ENCODE measurements around the gene LGALS4. TPM values are rescaled to one million over a fixed set of nuclear protein-coding genes. Genes with fewer than 3 reads are reported as not detected.

The LGALS4 gene
- total RNA-seq, 1 donor from 2014 or later = 0.86 TPM

DNA sequence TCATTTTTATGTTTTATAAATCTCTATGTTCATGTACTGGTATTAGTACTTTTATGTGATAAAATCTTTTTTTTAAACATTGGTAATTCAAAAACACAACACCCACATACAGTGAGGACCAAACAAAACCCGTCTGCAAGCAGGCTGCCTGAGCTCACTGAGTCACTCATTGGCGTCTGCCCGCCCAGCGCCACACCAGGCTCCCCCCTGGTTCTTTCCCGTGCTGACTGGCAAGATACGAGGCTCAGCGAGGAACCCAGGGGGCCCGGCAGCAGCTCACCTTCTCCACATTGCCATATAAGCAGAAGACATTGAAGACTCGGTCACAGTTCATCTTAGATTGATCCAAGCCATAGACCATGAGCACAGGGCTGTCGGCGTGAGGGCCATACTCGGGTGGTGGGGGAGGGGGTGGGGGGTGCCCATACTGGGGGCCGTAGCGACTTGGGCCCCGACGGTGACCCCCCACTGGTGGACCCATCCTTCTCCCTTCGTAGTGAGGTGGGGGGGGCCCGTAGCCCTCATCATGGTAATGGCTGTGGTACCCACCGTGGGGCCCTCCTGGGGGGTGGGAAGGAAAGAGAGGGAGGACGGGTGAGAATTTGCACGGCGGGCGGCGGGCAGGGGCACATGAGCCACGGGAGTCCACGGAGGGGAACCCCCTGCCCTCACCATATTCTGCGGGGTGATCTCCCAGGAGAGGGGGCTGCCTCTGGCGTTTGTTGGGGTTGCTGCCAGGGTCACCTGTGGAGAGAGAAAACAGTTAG, 27.3 kb upstream of the LGALS4 start:
- no peaks in the 10 kb centered on the region for H3K9me3 Mint-ChIP-seq
- H3K27me3 Mint-ChIP-seq (ENCODE audit: low read depth) = peaks cover 4% of the 10 kb centered on the region
- TF ChIP-seq, protein P1, sequence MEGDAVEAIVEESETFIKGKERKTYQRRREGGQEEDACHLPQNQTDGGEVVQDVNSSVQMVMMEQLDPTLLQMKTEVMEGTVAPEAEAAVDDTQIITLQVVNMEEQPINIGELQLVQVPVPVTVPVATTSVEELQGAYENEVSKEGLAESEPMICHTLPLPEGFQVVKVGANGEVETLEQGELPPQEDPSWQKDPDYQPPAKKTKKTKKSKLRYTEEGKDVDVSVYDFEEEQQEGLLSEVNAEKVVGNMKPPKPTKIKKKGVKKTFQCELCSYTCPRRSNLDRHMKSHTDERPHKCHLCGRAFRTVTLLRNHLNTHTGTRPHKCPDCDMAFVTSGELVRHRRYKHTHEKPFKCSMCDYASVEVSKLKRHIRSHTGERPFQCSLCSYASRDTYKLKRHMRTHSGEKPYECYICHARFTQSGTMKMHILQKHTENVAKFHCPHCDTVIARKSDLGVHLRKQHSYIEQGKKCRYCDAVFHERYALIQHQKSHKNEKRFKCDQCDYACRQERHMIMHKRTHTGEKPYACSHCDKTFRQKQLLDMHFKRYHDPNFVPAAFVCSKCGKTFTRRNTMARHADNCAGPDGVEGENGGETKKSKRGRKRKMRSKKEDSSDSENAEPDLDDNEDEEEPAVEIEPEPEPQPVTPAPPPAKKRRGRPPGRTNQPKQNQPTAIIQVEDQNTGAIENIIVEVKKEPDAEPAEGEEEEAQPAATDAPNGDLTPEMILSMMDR (conservative IDR thresholded peaks at IDR 0.05) = no peak
- DNase-seq (ENCODE audit: low read depth, low spot score) = no peak
- H3K4me3 Mint-ChIP-seq = peak overlapping the region; percentile 31
- peaks cover 46% of the 10 kb centered on the region for H3K36me3 Mint-ChIP-seq (ENCODE audit: low read depth)
- no peak overlapping the region for H3K27ac Mint-ChIP-seq (ENCODE audit: unreplicated experiment)
- peaks cover 16% of the 10 kb centered on the region for H3K4me1 Mint-ChIP-seq

DNA sequence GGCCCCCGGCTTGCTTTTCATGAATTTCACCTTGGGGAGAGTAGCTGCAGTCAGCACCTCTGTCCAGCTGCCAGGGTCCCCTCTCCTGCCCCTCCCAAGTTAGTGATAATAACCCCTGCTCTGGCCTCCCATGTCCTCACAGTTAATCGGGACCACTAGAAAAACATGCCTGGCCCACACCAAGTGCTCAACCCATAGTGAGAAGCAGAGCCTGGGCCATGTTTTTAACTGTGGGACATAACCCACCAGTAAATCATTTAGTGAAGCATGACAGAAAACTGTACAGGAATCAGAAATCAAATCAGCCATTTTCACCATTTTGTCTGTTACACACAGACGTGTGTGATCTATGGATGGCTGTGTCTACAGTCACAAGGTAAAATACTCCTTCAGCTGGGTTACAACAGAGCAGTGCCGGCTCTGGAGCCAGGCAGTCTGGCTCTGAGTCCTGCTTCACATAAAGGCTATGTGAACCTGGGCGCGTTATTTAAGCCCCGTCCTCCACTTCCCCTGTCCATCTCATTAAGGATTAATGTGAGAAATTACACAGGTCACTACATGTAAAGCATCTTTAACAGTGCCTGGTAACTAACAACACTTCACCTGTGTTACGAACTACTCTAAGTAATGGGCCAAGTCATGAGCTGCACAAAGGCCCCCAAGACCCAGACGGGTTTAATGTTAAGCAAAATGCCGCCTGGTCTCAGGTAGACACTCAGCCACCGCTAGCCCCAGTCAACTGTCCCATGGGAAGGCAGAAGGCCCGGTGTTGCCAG, 26.4 kb upstream of the LGALS4 start:
- Mint-ChIP-seq H3K36me3 (ENCODE audit: low read depth) (peaks cover 42% of the 10 kb centered on the region), H3K27me3 (ENCODE audit: low read depth) (peaks cover under 1% of the 10 kb centered on the region), H3K27ac (ENCODE audit: unreplicated experiment) (no peak overlapping the region), H3K9me3 (no peaks in the 10 kb centered on the region), H3K4me1 (peaks cover 12% of the 10 kb centered on the region), H3K4me3 (peak overlapping the region; percentile 68)
- no peak for DNase-seq (ENCODE audit: low read depth, low spot score)
- TF ChIP-seq, protein P1 (conservative IDR thresholded peaks at IDR 0.05) = no peak

DNA sequence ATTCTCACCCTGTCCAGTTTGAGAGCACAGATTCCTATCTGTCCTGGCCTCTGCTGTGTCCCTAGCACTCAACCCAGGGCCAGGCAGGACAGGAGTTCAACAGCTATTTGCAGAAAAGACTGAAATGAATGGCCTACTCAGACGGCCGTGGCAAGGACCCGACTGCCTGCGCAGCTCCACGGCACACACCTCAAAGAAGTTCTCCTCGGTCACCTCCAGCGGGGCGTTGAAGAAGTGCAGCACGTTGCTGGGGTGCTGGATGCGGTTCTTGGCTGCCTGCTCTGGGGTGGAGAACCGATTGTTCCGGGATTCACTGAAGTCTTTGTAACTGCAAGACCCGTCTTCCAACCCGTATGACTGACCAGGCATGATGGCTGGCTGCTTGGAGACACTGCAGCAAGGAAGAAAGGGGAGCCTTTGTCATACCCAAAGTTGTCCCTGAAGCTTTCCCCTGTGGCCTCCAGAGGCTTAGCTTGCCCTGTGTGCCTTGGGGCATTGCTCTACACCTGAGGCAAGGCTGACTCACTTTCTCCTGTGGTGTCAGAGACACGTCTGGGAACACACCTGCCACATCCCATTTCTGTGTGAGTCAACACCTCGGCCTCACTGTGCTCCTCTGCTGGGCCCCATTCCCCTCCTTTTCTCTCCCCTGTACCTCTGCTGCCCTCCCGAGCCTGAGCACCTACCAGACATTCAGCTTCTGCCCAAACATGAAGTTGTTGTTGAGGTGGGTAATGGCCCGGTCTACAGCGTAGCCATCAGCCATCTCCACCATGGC, 25.7 kb upstream of the LGALS4 start:
- Mint-ChIP-seq H3K27ac (ENCODE audit: unreplicated experiment) (no peak overlapping the region), H3K9me3 (no peaks in the 10 kb centered on the region), H3K4me3 (peak overlapping the region; percentile 56), H3K4me1 (peaks cover 8% of the 10 kb centered on the region), H3K27me3 (ENCODE audit: low read depth) (no peaks in the 10 kb centered on the region), H3K36me3 (ENCODE audit: low read depth) (peaks cover 40% of the 10 kb centered on the region)
- no peak for DNase-seq (ENCODE audit: low read depth, low spot score)
- TF ChIP-seq, protein P1 (conservative IDR thresholded peaks at IDR 0.05) = no peak

DNA sequence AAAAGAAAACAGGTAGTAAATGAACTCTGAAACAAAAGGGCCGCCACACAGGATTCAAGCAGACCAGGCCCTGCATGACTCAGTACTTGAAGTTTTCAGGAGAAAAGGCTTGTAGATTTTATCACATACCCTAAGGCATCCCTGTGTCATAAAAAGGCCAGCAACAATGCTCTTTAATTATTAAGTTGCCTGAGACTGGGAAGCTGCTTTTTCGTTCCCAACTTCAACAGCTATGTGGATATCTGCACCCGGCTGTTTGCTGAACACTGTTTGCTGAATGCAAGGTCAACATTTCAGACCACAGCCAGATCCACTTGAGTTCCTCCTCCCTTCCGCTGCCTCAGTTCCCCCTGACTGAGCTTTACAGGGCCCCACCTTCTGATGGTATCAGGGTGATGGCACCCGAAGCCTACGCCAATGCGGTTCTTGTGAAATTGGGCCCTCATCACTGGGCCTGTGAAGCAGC, 24.9 kb upstream of the LGALS4 start:
- no peaks in the 10 kb centered on the region for H3K27me3 Mint-ChIP-seq (ENCODE audit: low read depth)
- TF ChIP-seq, protein P1 (conservative IDR thresholded peaks at IDR 0.05) = no peak
- H3K4me3 Mint-ChIP-seq = no peak overlapping the region
- peaks cover 4% of the 10 kb centered on the region for H3K4me1 Mint-ChIP-seq
- H3K9me3 Mint-ChIP-seq = no peaks in the 10 kb centered on the region
- H3K36me3 Mint-ChIP-seq (ENCODE audit: low read depth) = peaks cover 36% of the 10 kb centered on the region
- DNase-seq (ENCODE audit: low read depth, low spot score) = no peak
- no peak overlapping the region for H3K27ac Mint-ChIP-seq (ENCODE audit: unreplicated experiment)

DNA sequence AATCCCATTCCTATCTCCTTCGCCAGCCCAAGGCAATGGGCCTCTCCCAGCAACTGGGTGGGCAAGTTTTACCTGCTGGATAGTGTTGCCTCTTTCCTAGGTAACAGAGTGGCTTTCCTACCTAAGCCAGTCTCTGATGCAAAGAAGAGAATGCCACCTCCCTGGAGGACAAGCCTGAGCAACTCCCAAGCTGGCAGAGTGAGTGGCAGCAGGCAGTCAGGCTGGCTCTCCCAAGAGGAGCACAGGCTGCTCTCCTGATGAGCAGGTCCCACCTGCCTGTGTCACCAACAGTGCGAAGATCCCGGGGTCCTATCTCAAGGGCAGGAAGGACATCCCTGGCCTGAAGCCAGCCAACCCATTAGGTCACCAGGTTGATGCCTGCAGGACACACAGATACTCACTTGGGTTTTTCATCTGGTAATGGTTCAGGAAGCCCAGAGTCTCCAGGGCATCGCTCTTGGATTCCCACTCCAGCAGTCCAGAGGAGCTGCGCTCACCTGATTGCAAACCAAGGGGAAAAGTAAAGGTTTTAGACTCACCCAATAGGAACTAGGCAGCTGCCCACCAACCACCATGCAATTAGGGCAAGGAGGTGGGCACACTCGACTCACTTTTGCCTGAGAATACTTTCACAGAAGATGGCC, 24.4 kb upstream of the LGALS4 start:
- Mint-ChIP-seq H3K4me3 (no peak overlapping the region), H3K9me3 (no peaks in the 10 kb centered on the region), H3K27ac (ENCODE audit: unreplicated experiment) (no peak overlapping the region), H3K4me1 (peaks cover 7% of the 10 kb centered on the region), H3K36me3 (ENCODE audit: low read depth) (peaks cover 32% of the 10 kb centered on the region), H3K27me3 (ENCODE audit: low read depth) (no peaks in the 10 kb centered on the region)
- TF ChIP-seq, protein P1 (conservative IDR thresholded peaks at IDR 0.05) = no peak
- no peak for DNase-seq (ENCODE audit: low read depth, low spot score)
